H9 (cell line): ENCODE results near the gene HS3ST4. TPM values are rescaled to one million over a fixed set of nuclear protein-coding genes. Genes with fewer than 3 reads are reported as not detected.

Source experiments
- DNase-seq: peaks from one replicate; pipeline ENCODE4 v3.0.0-alpha.2; 2017
- H2AFZ ChIP-seq: one replicate; pipeline ENCODE4 v1.6.1; 2013; ENCODE audit warnings: mild to moderate bottlenecking, low read length, control low read depth, moderate library complexity
- H2AK5ac ChIP-seq: 2 replicates; pipeline ENCODE4 v1.6.1; 2013; ENCODE audit warnings: low read length, control low read depth, mixed read lengths; ENCODE audit not compliant: insufficient read length
- H2BK120ac ChIP-seq: one replicate; pipeline ENCODE4 v1.6.1; 2013; ENCODE audit warnings: low read depth, mild to moderate bottlenecking, low read length, control low read depth, inconsistent platforms; ENCODE audit not compliant: poor library complexity, severe bottlenecking
- H2BK12ac ChIP-seq: 2 replicates; pipeline ENCODE4 v1.6.1; 2013; ENCODE audit warnings: low read length, control low read depth, mixed read lengths, low read depth; ENCODE audit not compliant: insufficient read length
- H2BK15ac ChIP-seq: 2 replicates; pipeline ENCODE4 v1.6.1; 2013; ENCODE audit warnings: low read depth, low read length, control low read depth
- H2BK20ac ChIP-seq: one replicate; pipeline ENCODE4 v1.6.1; 2013; ENCODE audit warnings: low read depth, mild to moderate bottlenecking, low read length, control low read depth, inconsistent platforms; ENCODE audit not compliant: poor library complexity, severe bottlenecking
- H2BK5ac ChIP-seq: 2 replicates; pipeline ENCODE4 v1.6.1; 2013; ENCODE audit warnings: low read length, control low read depth, mixed read lengths; ENCODE audit not compliant: insufficient read length
- H3K14ac ChIP-seq: 2 replicates; pipeline ENCODE4 v1.6.1; 2013; ENCODE audit warnings: low read length, control low read depth; ENCODE audit not compliant: insufficient read depth
- H3K18ac ChIP-seq: 2 replicates; pipeline ENCODE4 v1.6.1; 2013; ENCODE audit warnings: low read depth, mild to moderate bottlenecking, mixed read lengths, low read length, control low read depth; ENCODE audit not compliant: insufficient read length
- H3K23ac ChIP-seq: 2 replicates; pipeline ENCODE4 v1.6.1; 2013; ENCODE audit warnings: low read length, control low read depth, mixed read lengths, low read depth; ENCODE audit not compliant: insufficient read length
- H3K23me2 ChIP-seq: 2 replicates; pipeline ENCODE4 v1.6.1; 2013; ENCODE audit warnings: low read depth, mild to moderate bottlenecking, mixed read lengths, low read length, control low read depth; ENCODE audit not compliant: insufficient read length, poor library complexity, severe bottlenecking
- H3K27ac ChIP-seq: 2 replicates; pipeline ENCODE4 v1.5.1; 2013; ENCODE audit warnings: low read length, control low read depth, mixed read lengths, low read depth; ENCODE audit not compliant: insufficient read length
- H3K27me3 ChIP-seq: 2 replicates; pipeline ENCODE4 v1.6.1; 2013; ENCODE audit warnings: low read length, control low read depth, inconsistent platforms; ENCODE audit not compliant: insufficient read depth
- H3K4ac ChIP-seq: 2 replicates; pipeline ENCODE4 v1.6.1; 2013; ENCODE audit warnings: low read depth, mild to moderate bottlenecking, control low read depth, inconsistent platforms, low read length, moderate library complexity
- H3K4me1 ChIP-seq: 2 replicates; pipeline ENCODE4 v1.6.1; 2013; ENCODE audit warnings: low read length, control low read depth, inconsistent platforms; ENCODE audit not compliant: insufficient read depth
- H3K4me2 ChIP-seq: 2 replicates; pipeline ENCODE4 v1.6.1; 2013; ENCODE audit warnings: low read length, control low read depth, mixed read lengths; ENCODE audit not compliant: insufficient read length, insufficient read depth
- H3K56ac ChIP-seq: 2 replicates; pipeline ENCODE4 v1.6.1; 2013; ENCODE audit warnings: low read depth, mild to moderate bottlenecking, mixed read lengths, low read length, control low read depth; ENCODE audit not compliant: insufficient read length
- H3K79me1 ChIP-seq: 2 replicates; pipeline ENCODE4 v1.6.1; 2013; ENCODE audit warnings: low read depth, mild to moderate bottlenecking, moderate library complexity, low read length, control low read depth, inconsistent platforms; ENCODE audit not compliant: insufficient read depth, poor library complexity, severe bottlenecking
- H3K79me2 ChIP-seq: 2 replicates; pipeline ENCODE4 v1.6.1; 2013; ENCODE audit warnings: low read length, control low read depth, inconsistent platforms; ENCODE audit not compliant: insufficient read depth
- H3K9ac ChIP-seq: 2 replicates; pipeline ENCODE4 v1.6.1; 2013; ENCODE audit warnings: low read length, control low read depth, mixed read lengths; ENCODE audit not compliant: insufficient read length; ENCODE audit errors: extremely low read depth
- H3K9me3 ChIP-seq: one replicate; pipeline ENCODE4 v1.6.1; 2013; ENCODE audit warnings: low read depth, low read length, inconsistent platforms; ENCODE audit not compliant: control insufficient read depth
- H3T11ph ChIP-seq: one replicate; pipeline ENCODE4 v1.6.1; 2013; ENCODE audit warnings: mild to moderate bottlenecking, low read length, control low read depth, inconsistent platforms
- H4K20me1 ChIP-seq: one replicate; pipeline ENCODE4 v1.6.1; 2013; ENCODE audit not compliant: control insufficient read depth, insufficient read length, insufficient read depth
- H4K5ac ChIP-seq: 2 replicates; pipeline ENCODE4 v1.6.1; 2013; ENCODE audit warnings: low read depth, mild to moderate bottlenecking, mixed read lengths, low read length, control low read depth; ENCODE audit not compliant: insufficient read length
- H4K8ac ChIP-seq: replicated peaks from 2 replicates; pipeline ENCODE4 v1.6.1; 2013; ENCODE audit warnings: low read length, control low read depth, mixed read lengths, low read depth; ENCODE audit not compliant: insufficient read length
- H4K91ac ChIP-seq: 2 replicates; pipeline ENCODE4 v1.6.1; 2013; ENCODE audit warnings: low read depth, mild to moderate bottlenecking, moderate library complexity, mixed read lengths, low read length, control low read depth; ENCODE audit not compliant: insufficient read length
- H3K27ac Mint-ChIP-seq, 3 experiments: 2 replicates in 2 of 3; 3 replicates in 1 of 3; pipeline ENCODE4 v1.8.0; 2020 to 2021; ENCODE audit warnings: mixed read lengths in 3 of 3, mild to moderate bottlenecking in 1 of 3, moderate library complexity in 1 of 3
- H3K27me3 Mint-ChIP-seq: 2 replicates; pipeline ENCODE4 v1.8.0; 2021; ENCODE audit warnings: low read depth, mild to moderate bottlenecking, moderate library complexity, mixed read lengths
- H3K36me3 Mint-ChIP-seq, 3 experiments: 2 replicates in 2 of 3; 3 replicates in 1 of 3; pipeline ENCODE4 v1.8.0; 2020 to 2021; ENCODE audit warnings: low read depth in 3 of 3, mixed read lengths in 3 of 3; ENCODE audit not compliant: insufficient read depth in 1 of 3
- H3K4me1 Mint-ChIP-seq, 2 experiments: 2 replicates each; pipeline ENCODE4 v1.8.0; 2020; ENCODE audit warnings: mixed read lengths in 2 of 2
- H3K4me3 Mint-ChIP-seq, 2 experiments: 2 replicates in 1 of 2; 3 replicates in 1 of 2; pipeline ENCODE4 v1.8.0; 2020 to 2021; ENCODE audit warnings: mild to moderate bottlenecking in 2 of 2, mixed read lengths in 2 of 2, moderate library complexity in 1 of 2
- H3K9me3 Mint-ChIP-seq, 2 experiments: 2 replicates in 1 of 2; 3 replicates in 1 of 2; pipeline ENCODE4 v1.8.0; 2020; ENCODE audit warnings: mild to moderate bottlenecking in 2 of 2, mixed read lengths in 2 of 2, moderate library complexity in 1 of 2
- CTCF ChIP-seq: fragments of 200-600 bp; sonication (generic); conservative IDR thresholded peaks from 3 replicates; pipeline ENCODE4 v1.8.0; 2021; ENCODE audit warnings: antibody characterized with exemption, mild to moderate bottlenecking
- WGBS: extraction: QIAGEN DNeasy Blood & Tissue Kit; methylation state at CpG from one replicate; pipeline ENCODE4 v1.1.7; 2013; ENCODE audit warnings: missing lambda C conversion rate, low lambda C conversion rate, mixed read lengths; ENCODE audit not compliant: insufficient read length; ENCODE audit errors: extremely low coverage; 5-methylcytosine and 5-hydroxymethylcytosine counted together
- total RNA-seq: library from RNA; stranded (reverse); gene quantifications from 2 replicates; pipeline ENCODE4 v1.2.1, GENCODE V29; 2021

HS3ST4 gene
- total RNA-seq, 1 experiment from 2014 or later: 1.7 TPM

GRCh38 chr16:26108836-26109505 lies 417.2 kb downstream of the HS3ST4 start:
- Mint-ChIP-seq H3K9me3 (no peaks in the 10 kb centered on the region), H3K36me3 (peaks cover 0 to 5% (median 0%) of the 10 kb centered on the region in 3 experiments; a peak in 2 of 7 replicates), H3K4me1 (peaks cover 0 to 5% of the 10 kb centered on the region in 2 experiments; a peak in 3 of 4 replicates), H3K27ac (no peak overlapping the region; a peak in 1 of 7 replicates), H3K4me3 (no peak overlapping the region), H3K27me3 (no peaks in the 10 kb centered on the region)
- no peak overlapping the region for H3K18ac ChIP-seq
- H4K91ac ChIP-seq: no peak overlapping the region
- no peak overlapping the region for H3K9ac ChIP-seq
- DNase-seq: no peak
- no peak overlapping the region for H2BK12ac ChIP-seq
- no peaks in the 10 kb centered on the region for H3K79me1 ChIP-seq
- H2BK20ac ChIP-seq: no peak overlapping the region
- H3K4me1 ChIP-seq: no peaks in the 10 kb centered on the region
- H3K23ac ChIP-seq: no peak overlapping the region
- H3K23me2 ChIP-seq: no peaks in the 10 kb centered on the region
- TF ChIP-seq CTCF: no peak
- H3K9me3 ChIP-seq: no peaks in the 10 kb centered on the region
- H3K27me3 ChIP-seq: no peaks in the 10 kb centered on the region
- no peak overlapping the region for H3K4ac ChIP-seq
- H2AK5ac ChIP-seq: no peak overlapping the region
- H3K4me2 ChIP-seq: no peak overlapping the region
- no peak overlapping the region for H2AFZ ChIP-seq
- WGBS: no CpG with 5 or more reads among the region's 13 CpGs
- no peak overlapping the region for H3K56ac ChIP-seq
- H2BK15ac ChIP-seq: no peak overlapping the region
- no peak overlapping the region for H2BK5ac ChIP-seq
- no peaks in the 10 kb centered on the region for H4K20me1 ChIP-seq
- no peak overlapping the region for H3K27ac ChIP-seq
- no peak overlapping the region for H3T11ph ChIP-seq
- H4K8ac ChIP-seq: no peak overlapping the region
- no peaks in the 10 kb centered on the region for H3K79me2 ChIP-seq
- no peak overlapping the region for H2BK120ac ChIP-seq
- H3K14ac ChIP-seq: no peak overlapping the region
- H4K5ac ChIP-seq: no peak overlapping the region
